Fibroblast of skin of back (primary cell): ENCODE results near the gene CLTCL1.
A peak's percentile ranks its signal among the peaks of the same experiment; 100 is the strongest.

Experiments
- DNase-seq: peaks from one replicate; pipeline ENCODE4 v3.0.0-alpha.2; 2013

The CLTCL1 gene

DNA sequence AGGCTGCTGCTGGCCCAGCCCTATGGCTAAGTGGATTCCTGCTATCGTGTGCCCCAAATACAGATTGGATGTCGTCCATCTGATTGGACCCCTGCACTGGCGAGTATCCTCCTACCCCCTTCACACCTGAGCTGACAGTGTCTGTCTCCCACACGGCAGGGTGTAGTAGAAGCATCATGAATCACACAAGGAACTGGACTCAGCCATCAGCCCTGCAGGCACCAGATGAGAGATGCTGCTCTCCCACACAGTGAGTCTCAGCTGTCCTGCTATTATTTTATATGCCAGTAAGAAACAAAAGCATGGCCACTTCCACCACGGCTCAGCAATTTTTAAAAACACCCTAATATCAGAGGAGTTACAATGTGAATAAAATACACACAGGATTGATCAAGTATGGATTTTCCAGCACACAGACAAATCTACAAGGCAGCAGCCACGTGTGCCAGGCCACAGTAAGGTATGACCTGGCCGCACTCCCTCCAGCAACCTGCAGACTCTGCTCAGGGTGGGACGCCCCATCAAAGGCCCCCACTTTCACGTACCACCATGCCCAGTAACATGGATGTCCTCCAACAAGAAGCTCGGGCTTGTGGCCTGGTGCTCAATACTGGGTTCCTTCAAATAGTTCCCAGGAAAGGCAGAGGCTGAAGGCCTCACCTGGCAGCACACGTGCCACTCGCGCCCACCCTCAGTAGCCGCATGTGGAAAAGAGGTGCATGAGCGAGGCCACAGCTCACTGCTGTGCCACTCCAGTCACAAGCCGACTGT lies 96.6 kb downstream of the CLTCL1 start:
- no peak for DNase-seq

- no peak for DNase-seq
Measured at GRCh38 chr22:19193879-19194278, 97.6 kb downstream of the CLTCL1 start.

DNA sequence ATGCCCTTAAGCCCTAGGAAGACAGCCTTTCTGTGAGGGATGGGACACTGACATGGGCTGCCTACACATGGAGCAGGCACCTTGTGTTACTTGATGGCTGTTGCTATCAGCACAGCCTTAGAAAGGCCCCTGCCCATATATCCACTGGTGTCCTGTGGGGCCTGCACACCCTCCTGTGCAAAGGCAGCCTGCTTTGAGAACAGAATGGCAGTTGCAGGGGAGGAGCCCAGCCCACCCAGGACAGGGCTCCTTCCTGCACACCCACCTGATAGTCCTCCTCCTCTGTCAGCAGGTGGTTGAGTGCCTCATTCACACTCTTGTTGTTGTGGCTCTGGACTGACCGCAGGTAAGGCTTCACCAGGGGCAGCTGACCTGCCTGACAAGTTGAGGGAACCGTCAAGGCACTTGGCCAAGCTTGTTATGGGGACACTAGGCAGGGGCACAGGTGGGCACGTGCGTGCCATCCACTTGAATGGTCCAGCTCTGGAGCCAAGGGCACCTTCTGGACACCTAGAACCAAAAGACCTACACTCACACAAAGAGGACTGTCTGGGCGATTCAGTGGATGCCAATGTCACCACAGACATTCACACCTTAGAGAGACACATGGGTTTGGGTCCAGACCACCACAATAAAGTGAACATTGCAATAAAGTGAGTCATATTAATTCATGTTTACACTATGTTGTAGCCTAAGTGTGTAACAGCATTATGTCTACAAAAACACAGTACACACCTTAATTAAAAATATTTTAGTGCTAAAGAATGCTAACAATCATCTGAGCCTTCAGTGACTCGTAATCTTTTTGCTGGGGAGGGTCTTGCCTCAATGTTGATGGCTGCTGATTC lies 103.6 kb downstream of the CLTCL1 start:
- no peak for DNase-seq

DNA sequence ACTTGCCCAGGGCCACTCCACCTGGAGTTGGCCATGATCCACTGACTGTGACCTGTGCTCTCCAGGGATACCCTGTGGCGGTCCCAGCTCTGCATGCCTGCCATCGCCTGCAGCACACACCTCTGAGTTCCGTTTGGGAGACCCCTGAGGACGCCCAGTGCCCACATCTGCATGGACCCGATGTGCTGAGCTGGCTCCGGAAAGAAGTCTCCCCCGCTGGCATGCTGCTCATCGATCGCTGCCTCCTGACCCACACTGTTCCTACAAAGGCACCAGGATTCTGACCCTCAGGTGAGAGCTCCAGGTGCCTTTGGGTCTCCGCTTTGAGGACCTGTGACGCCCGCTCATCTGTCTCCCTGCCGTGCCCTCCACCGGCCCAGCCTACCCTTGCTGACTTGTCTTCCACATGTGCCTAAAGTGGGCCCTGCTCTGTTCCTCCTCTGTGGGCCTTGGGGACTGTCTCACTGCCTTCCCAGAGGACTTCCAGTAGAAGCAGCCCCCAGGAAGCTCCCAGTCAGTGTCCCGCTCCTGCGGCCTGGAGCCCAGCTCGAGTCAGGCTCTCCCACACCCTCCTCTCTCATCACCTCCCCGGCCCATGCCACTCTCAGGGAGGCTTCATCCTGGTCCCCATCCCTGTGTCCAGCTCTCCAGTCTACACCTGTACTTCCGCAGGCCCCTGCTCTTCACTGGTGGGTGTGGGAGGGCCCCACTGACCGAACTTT lies 107.1 kb downstream of the CLTCL1 start:
- no peak for DNase-seq

- no peak for DNase-seq
Measured at GRCh38 chr22:19183216-19183615, 108.3 kb downstream of the CLTCL1 start.

GRCh38 chr22:19182472-19183157 lies 108.9 kb downstream of the CLTCL1 start:
- DNase-seq: no peak

GRCh38 chr22:19181786-19182471 lies 109.6 kb downstream of the CLTCL1 start:
- peak; percentile 45 for DNase-seq

DNA sequence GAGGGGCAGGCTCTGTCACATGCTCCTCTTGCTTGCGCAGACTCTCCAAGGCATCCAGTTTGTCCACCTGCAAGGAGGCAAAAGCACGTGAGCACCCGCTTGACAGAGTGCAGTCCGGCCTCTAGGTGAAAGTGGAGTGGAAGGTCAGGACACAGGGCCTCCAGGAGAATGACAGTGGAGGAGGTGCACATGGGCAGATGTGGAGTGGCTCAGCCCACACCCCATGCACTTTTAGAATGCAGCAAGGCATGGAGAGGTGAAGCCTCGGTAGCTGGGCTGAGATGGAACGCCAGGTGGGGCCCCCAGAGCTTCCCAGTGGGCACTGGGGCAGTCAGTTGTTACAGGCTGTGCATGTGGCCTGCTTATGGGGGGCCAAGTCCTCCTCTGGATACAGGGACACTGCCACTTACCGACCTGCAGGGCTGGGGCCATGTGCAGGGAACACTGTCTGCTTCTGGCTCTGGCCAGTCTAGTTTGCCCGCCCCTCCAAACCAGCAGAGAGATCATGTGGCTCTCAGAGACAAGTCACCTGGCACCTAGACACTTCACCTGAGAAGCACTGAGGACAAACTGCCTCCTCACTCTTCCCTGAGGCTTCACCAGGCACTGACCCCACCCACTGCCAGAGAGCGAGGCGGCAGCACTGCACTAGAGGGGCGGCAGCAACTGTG lies 110.6 kb downstream of the CLTCL1 start:
- DNase-seq: no peak

GRCh38 chr22:19180234-19180633 lies 111.3 kb downstream of the CLTCL1 start:
- DNase-seq: no peak

- DNase-seq: peak; percentile 77
Measured at GRCh38 chr22:19179497-19180048, 111.9 kb downstream of the CLTCL1 start.

DNA sequence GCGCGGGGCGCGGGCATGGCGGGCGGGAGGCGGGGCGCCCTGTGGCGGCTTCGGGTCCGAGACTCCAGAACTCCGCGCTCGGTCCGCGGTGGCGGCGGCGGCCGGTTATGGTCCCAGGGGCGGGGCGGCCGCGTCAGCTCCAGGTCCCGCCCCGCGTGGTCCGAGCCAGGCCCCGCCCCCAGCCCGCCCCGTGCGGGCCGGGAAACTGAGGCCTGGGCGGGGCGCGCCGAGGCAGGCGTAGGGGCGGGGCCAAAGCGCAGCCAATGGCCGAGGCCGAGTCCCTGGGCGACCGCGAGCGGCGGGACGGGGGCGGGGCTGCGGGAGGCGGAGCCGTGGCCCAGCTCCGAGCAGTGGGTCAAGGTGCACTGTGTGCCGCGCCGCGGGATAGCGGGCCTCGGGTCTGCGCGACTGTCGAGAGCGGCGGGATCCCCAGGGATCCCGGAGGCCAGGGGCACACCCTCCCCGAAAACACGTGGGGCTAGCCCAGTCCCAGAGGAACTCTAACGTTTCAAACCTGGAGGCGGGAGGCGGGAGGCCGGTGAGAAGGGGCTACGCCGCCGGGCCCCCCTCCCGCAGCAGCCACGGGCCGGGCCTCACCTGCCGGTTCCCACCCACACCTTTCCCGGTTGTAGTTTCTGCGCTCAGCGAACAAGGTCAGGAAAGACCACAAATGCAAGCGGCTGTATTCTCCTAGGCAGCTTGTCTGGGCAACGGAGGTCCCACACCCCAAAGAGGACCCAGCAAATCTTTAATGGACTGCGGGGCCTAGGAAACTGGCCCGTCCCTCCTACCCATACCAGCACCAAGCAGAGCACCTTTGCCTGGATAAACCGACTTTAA lies 112.6 kb downstream of the CLTCL1 start, which contains the start of gene SLC25A1:
TSS of gene SLC25A1 (minus strand) at position 80 of the 840 bp plus-strand sequence. CDS start at position 17, 63 bp downstream.
- peak; percentile 85 for DNase-seq

GRCh38 chr22:19178065-19178656 lies 113.4 kb downstream of the CLTCL1 start:
- peak; percentile 38 for DNase-seq

DNA sequence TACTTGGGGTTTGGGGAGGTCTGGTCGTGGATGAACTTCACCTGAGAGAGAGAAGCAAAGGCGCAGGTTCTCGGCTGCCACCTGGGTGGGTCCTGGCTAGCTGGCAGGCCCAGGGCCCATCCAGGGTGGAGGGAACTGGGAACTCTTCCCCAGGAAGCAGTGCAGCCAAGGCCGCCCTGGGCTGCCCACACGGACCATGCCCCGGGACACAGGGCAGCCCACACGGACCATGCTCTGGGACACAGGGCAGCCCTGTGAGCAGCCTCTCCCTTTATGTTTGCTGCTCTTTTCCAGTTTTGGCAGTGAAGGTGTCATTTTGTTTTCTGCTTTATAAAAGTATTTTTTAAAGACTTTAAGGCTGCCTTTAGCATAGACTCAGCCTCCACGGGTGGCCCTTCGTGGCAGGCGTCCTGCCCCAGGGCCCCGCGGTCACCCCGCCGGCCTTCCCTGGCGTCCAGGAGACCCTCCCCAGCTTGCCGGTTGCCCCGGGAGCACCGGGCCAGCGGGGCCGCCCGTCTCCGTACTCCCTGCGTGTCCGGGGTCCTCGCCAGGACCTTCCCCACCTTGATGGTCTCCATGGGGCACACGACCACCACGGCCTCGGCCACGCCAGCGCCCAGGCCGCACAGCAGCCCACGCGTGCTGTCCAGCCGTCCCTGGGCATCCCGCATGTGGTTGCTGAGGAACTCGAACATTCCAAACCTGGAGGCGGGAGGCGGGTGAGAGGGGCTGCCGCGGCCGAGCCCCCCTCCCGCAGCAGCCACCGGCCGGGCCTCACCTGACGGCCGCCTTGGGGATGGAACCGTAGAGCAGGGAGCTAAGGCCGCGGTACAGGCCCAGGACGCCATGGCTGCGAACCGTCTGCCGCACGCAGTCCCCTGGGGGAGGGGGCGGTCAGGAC lies 114.1 kb downstream of the CLTCL1 start:
- DNase-seq: no peak

GRCh38 chr22:19176732-19177131 lies 114.8 kb downstream of the CLTCL1 start:
- DNase-seq: no peak

DNA sequence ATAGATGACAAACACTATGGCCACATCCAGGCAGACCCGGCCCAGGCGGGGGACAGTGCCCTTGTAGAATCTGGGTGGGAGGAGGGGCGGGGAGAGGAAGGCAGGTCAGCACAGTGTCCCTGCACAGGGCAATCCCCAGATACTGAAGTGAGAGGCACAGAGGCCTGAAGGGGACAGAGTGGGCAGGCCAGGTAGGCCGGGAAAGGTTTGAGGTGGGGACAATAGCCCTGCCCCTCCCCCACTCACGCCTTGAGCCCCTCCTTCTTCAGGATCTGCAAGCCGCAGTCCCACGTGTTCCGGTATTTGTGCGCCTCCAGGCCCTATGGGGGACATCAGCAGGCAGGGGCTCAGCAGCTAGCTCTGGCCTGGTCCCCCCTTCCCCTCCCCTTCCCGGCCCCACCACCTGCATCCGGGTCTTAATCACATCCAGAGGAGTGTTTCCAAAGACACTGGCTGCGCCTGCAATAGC lies 115.3 kb downstream of the CLTCL1 start:
- no peak for DNase-seq

- no peak for DNase-seq
Measured at GRCh38 chr22:19175602-19176174, 115.8 kb downstream of the CLTCL1 start.

GRCh38 chr22:19175026-19175601 lies 116.4 kb downstream of the CLTCL1 start:
- no peak for DNase-seq
